Neutrophil (primary cell): ENCODE measurements around the gene PUM1.

Experiments
- H3K27ac ChIP-seq: fragments of 200-600 bp; sonication (generic); 2 replicates; pipeline ENCODE4 v1.5.1; 2016; ENCODE audit warnings: mild to moderate bottlenecking, moderate library complexity
- H3K27me3 ChIP-seq: fragments of 200-600 bp; sonication (generic); 2 replicates; pipeline ENCODE4 v1.6.0; 2016; ENCODE audit warnings: mild to moderate bottlenecking
- H3K36me3 ChIP-seq: fragments of 200-600 bp; sonication (generic); 2 replicates; pipeline ENCODE4 v1.5.1; 2017
- H3K4me1 ChIP-seq, 2 experiments: fragments of 200-600 bp in 1 of 2; sonication (generic) in 1 of 2; 1 replicate in 1 of 2; 2 replicates in 1 of 2; pipeline versions ENCODE4 v1.5.1 to v1.6.1; 2013 to 2016; ENCODE audit warnings: low read depth in 1 of 2, low read length in 1 of 2, mild to moderate bottlenecking in 1 of 2, moderate library complexity in 1 of 2; ENCODE audit not compliant: control insufficient read depth in 1 of 2, insufficient read depth in 1 of 2
- H3K4me3 ChIP-seq, 2 experiments: fragments of 200-600 bp in 1 of 2; sonication (generic) in 1 of 2; 1 replicate in 1 of 2; 2 replicates in 1 of 2; pipeline ENCODE4 v1.5.1; 2013 to 2016; ENCODE audit warnings: low read depth in 1 of 2, low read length in 1 of 2, mild to moderate bottlenecking in 1 of 2, moderate library complexity in 1 of 2
- H3K9me3 ChIP-seq: fragments of 200-600 bp; sonication (generic); 2 replicates; pipeline ENCODE4 v1.5.1; 2016
- TF ChIP-seq, protein P1 (sequence below): fragments of 200-600 bp; sonication (generic); IDR thresholded peaks from 2 replicates; pipeline ENCODE4 v1.5.1; 2016; ENCODE audit warnings: antibody characterized with exemption

The PUM1 gene

GRCh38 chr1:30899577-30900389 is 165.7 kb downstream of the PUM1 start:
- no peak overlapping the region for H3K4me3 ChIP-seq
- H3K27ac ChIP-seq = no peak overlapping the region
- peaks cover 94% of the 10 kb centered on the region for H3K27me3 ChIP-seq
- no peaks in the 10 kb centered on the region for H3K4me1 ChIP-seq
- TF ChIP-seq, protein P1, sequence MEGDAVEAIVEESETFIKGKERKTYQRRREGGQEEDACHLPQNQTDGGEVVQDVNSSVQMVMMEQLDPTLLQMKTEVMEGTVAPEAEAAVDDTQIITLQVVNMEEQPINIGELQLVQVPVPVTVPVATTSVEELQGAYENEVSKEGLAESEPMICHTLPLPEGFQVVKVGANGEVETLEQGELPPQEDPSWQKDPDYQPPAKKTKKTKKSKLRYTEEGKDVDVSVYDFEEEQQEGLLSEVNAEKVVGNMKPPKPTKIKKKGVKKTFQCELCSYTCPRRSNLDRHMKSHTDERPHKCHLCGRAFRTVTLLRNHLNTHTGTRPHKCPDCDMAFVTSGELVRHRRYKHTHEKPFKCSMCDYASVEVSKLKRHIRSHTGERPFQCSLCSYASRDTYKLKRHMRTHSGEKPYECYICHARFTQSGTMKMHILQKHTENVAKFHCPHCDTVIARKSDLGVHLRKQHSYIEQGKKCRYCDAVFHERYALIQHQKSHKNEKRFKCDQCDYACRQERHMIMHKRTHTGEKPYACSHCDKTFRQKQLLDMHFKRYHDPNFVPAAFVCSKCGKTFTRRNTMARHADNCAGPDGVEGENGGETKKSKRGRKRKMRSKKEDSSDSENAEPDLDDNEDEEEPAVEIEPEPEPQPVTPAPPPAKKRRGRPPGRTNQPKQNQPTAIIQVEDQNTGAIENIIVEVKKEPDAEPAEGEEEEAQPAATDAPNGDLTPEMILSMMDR = no peak
- H3K36me3 ChIP-seq = no peaks in the 10 kb centered on the region
- H3K9me3 ChIP-seq = no peaks in the 10 kb centered on the region

DNA sequence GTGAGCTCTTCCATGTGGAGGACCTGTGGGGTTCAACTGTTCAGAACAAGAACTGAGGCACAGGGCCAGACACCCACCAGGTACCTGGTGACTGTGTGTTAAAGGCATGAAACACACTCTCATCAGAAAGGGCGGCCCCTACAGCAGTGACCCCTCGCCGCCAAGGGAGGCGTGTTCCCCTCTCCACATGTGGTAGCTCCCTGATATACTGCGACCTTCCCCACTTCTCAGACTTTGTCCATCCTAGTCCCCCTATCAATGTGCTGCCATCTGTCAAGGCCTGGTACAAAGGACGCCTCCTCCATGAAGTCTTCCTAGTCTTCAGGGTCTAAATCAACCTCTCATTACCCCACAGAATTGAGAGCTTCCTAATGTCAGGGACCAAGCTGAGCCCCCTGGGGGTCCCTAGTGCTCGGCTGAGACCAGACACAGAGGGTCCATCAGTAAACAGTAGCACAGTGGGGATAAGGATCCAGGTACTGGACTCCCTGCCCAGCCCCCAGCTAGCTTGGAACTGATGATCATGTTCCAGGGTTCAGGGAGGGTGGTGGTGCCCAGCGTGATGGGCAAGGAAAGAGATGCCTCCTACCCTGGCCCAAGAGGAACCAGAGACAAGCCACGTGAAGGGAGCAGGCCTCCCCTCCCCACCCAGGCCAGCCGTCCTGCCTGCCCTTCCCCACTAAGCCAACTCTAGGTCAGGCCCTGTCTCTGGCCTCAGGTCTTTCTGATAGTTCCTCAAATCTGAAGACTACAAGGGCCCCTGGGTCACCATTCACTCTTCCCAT is 167.3 kb downstream of the PUM1 start:
- no peak overlapping the region for H3K4me3 ChIP-seq
- no peaks in the 10 kb centered on the region for H3K9me3 ChIP-seq
- no peaks in the 10 kb centered on the region for H3K36me3 ChIP-seq
- H3K4me1 ChIP-seq = no peaks in the 10 kb centered on the region
- H3K27ac ChIP-seq = no peak overlapping the region
- TF ChIP-seq, protein P1 = no peak
- peaks cover 90% of the 10 kb centered on the region for H3K27me3 ChIP-seq

DNA sequence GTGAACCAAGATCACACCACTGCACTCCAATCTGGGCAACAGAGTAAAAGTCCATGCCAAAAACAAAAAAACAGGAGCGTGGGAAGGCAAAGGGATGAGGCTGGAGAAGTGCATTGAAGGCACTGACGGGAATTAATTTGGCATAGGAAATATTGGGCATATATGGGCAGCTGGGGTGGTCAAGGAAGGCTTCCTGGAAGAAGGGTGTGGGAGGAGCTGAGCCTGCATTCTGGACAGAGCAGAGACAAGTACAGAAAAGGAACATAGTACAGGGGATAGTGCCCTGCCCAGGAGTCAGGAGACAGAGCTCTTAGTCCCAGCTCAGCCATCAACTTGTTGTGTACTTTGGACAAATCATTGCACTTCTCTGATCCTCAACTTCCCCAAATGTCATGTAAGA is 168.6 kb downstream of the PUM1 start:
- Histone ChIP-seq H3K36me3 (no peaks in the 10 kb centered on the region), H3K4me1 (no peaks in the 10 kb centered on the region), H3K27me3 (peaks cover 90% of the 10 kb centered on the region), H3K9me3 (no peaks in the 10 kb centered on the region), H3K27ac (no peak overlapping the region), H3K4me3 (no peak overlapping the region)
- TF ChIP-seq, protein P1 = no peak

- Histone ChIP-seq H3K4me1 (no peaks in the 10 kb centered on the region), H3K36me3 (no peaks in the 10 kb centered on the region), H3K27me3 (peaks cover 89% of the 10 kb centered on the region), H3K9me3 (no peaks in the 10 kb centered on the region), H3K27ac (no peak overlapping the region), H3K4me3 (no peak overlapping the region)
- TF ChIP-seq, protein P1 = no peak
These were observed 169.4 kb downstream of the PUM1 start for GRCh38 chr1:30895944-30896660.

- Histone ChIP-seq H3K4me3 (no peak overlapping the region), H3K4me1 (no peaks in the 10 kb centered on the region), H3K9me3 (no peaks in the 10 kb centered on the region), H3K27me3 (peaks cover 89% of the 10 kb centered on the region), H3K36me3 (no peaks in the 10 kb centered on the region), H3K27ac (no peak overlapping the region)
- TF ChIP-seq, protein P1 = no peak
These were observed 170.1 kb downstream of the PUM1 start for GRCh38 chr1:30895382-30895943.
